ENCODE measurements around the gene ANP32A. TPM values are rescaled to one million over a fixed set of nuclear protein-coding genes. Genes with fewer than 3 reads are reported as not detected.
A peak's percentile ranks its signal among the peaks of the same experiment; 100 is the strongest.

The ANP32A gene
- total and polyA plus RNA-seq, 9 of the 15 experiments (the other 6 are each of a cell fraction or from before 2014, with no cell fraction given) = 13.2 to 656 (median 210) TPM

DNA sequence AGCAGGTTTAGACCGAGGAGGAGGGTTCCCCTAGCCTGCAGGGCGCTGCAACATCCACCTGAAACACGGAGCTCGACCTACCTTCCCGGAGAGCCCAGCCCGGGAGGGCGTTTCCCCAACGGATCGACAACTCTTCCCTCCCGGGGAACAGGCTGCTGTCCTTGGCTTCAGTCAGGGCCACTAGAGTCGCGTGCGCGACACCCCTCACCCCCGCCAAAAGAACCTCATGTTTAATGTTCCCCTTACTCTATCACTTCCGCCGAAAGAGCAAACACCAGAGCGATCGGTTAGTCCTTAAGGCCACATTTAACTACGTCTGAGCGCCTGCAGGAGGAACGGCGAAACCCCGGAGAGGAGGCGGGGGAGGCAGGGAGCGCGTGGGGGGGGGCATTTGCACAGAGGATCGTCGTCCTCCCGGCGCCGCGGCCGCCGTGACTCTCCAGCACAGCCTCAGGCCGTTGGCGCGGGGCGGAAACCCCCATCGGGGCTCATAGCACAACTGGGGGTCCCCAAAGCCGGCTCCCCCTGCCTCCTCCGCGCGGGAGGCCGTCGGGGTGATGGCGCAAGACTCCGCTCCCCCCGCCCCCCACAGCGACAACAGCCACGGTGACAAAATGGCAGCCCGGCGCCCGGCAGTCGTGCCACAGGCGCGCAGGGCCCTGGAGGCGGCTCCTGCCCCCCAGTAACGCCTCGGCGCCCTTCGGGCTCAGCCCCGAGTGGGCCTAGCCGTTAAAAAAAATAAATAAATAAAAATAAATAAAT, 3.2 kb downstream of the ANP32A start:
- FAIRE-seq (peak; percentile 65), ATAC-seq (peak; percentile 39), DNase-seq (ENCODE audit: extremely low read depth in 1 of 4, low spot score in 3 of 4) (peak; percentile 59 to 78 (median 62))
- H3K9me3 ChIP-seq (replicated peaks; ENCODE audit: control insufficient read depth, insufficient read depth, low read depth, low read length) = no peaks in the 10 kb centered on the region
- H3K9ac ChIP-seq (ENCODE audit: insufficient read depth in 1 of 2, low read depth in 2 of 2, low read length in 2 of 2) = peak overlapping the region; percentile 96 to 98
- in situ Hi-C loops (cut with MboI) (no loop called here), intact Hi-C loops (cut with micrococcal nuclease) (no loop called here)
- peak overlapping the region; percentile 77 for H3K4me2 ChIP-seq (ENCODE audit: insufficient read depth, low read length)
- H3K79me2 ChIP-seq (ENCODE audit: control insufficient read depth, insufficient read depth, low read length) = peaks cover 100% of the 10 kb centered on the region
- WGBS (ENCODE audit: insufficient coverage, low coverage, missing lambda C conversion rate) = under 1% methylated on average over 47 of the region's 64 CpGs
- ChIA-PET POLR2A (interaction anchor here (0.7 to 3.2 kb wide), 5 partner anchors 10 to 50 kb away, joined by 3 to 13 read pairs (median 8); no protein-coding TSS in a partner anchor), CTCF (ENCODE audit: low intra/inter-chr PET ratio) (no interaction called here)
- no peaks in the 10 kb centered on the region for H3K9me1 ChIP-seq (ENCODE audit: control insufficient read depth, insufficient read depth, low read length)
- BruUV-seq (replicated peaks) = no TSS peak
- H3K27me3 ChIP-seq (ENCODE audit: control insufficient read depth in 2 of 2, insufficient read depth in 2 of 2, low read length in 2 of 2) = no peaks in the 10 kb centered on the region
- H3K4me3 ChIP-seq = peak overlapping the region; percentile 63
- H3K36me3 ChIP-seq (ENCODE audit: control insufficient read depth, insufficient read depth, low read length) = peaks cover 17% of the 10 kb centered on the region; the same call in 2 of the 3 replicates
- peak overlapping the region; percentile 71 for H2AFZ ChIP-seq (ENCODE audit: low read depth, low read length)
- peak overlapping the region; percentile 99 for H3K27ac ChIP-seq (ENCODE audit: extremely low read depth, low read depth, low read length)
- H3K4me1 ChIP-seq (replicated peaks in 1 of 2; ENCODE audit: control insufficient read depth in 2 of 2, insufficient read depth in 2 of 2, low read length in 2 of 2) = peaks cover 28 to 31% of the 10 kb centered on the region in 2 experiments
- H4K20me1 ChIP-seq (replicated peaks; ENCODE audit: control insufficient read depth, insufficient read depth, low read length) = peaks cover 30% of the 10 kb centered on the region
- TF ChIP-seq E2F6 (IDR thresholded peaks at IDR 0.05; ENCODE audit: borderline replicate concordance in 1 of 2, extremely low read depth in 1 of 2, insufficient read depth in 1 of 2, insufficient read length in 1 of 2, low read depth in 1 of 2, low read length in 1 of 2, poor library complexity in 1 of 2, severe bottlenecking in 1 of 2) (peak in 1 of 2 experiments; percentile 30), NFRKB (IDR thresholded peaks at IDR 0.05; ENCODE audit: low read depth) (peak; percentile 88), ZNF584 (CRISPR knock-in tag; IDR thresholded peaks at IDR 0.05; ENCODE audit: low read depth) (no peak), HDAC3 (IDR thresholded peaks at IDR 0.05; ENCODE audit: borderline replicate concordance, partially characterized antibody) (peak; percentile 7), FOXJ3 (CRISPR knock-in tag; IDR thresholded peaks at IDR 0.05) (no peak), ZBTB8A (IDR thresholded peaks at IDR 0.05; ENCODE audit: partially characterized antibody) (no peak), RBM22 (IDR thresholded peaks at IDR 0.05; ENCODE audit: low read depth, low read length, poor library complexity, severe bottlenecking) (no peak), NFYB (IDR thresholded peaks at IDR 0.05; ENCODE audit: extremely low read depth, insufficient read length) (no peak), ZNF639 (CRISPR knock-in tag; conservative IDR thresholded peaks at IDR 0.05 in 1 of 2, IDR thresholded peaks at IDR 0.05 in 1 of 2) (0 out of 4 replicates have a peak, but pooled peaks of 1 of the 2 experiments have one; percentile 79), ARID1B (IDR thresholded peaks at IDR 0.05) (0 out of 2 replicates have a peak, but pooled peaks have one; percentile 12), FOXK1 (CRISPR knock-in tag; IDR thresholded peaks at IDR 0.05; ENCODE audit: borderline replicate concordance) (no peak), CTCFL (IDR thresholded peaks at IDR 0.05; ENCODE audit: borderline replicate concordance, insufficient read depth, low read depth, low read length, poor library complexity, severe bottlenecking) (no peak), TAF15 (IDR thresholded peaks at IDR 0.05; ENCODE audit: low read depth, low read length) (no peak), POLR2B (IDR thresholded peaks at IDR 0.05; ENCODE audit: low read depth, partially characterized antibody) (peak; percentile 39)

Measured in K562 (cell line).